Psoas muscle (tissue), 8 donors: ENCODE data around the gene MCTP1. TPM values are rescaled to one million over a fixed set of nuclear protein-coding genes. Genes with fewer than 3 reads are reported as not detected.

Experiments used
- ATAC-seq, 4 donors: fragments of 200-7000 bp; cut with Tn5 transposase; one replicate each; pipeline ENCODE4 v1.9.1; 2020; ENCODE audit warnings: moderate library complexity in 3 of 4, mild to moderate bottlenecking in 2 of 4
- DNase-seq, 2 donors: peaks; one replicate each; pipeline ENCODE4 v3.0.0-alpha.2; 2020
- H3K27ac ChIP-seq: fragments of 200-600 bp; one replicate; pipeline ENCODE4 v1.8.0; 2022
- H3K27me3 ChIP-seq, 3 donors: fragments of 200-600 bp in 1 of 3; one replicate each; pipeline versions ENCODE4 v1.6.1 to v1.8.0; 2013 to 2022; ENCODE audit warnings: low read length in 2 of 3, mild to moderate bottlenecking in 2 of 3, moderate library complexity in 1 of 3; ENCODE audit not compliant: insufficient read depth in 3 of 3
- H3K36me3 ChIP-seq, 2 donors: fragments of 200-600 bp in 1 of 2; one replicate each; pipeline versions ENCODE4 v1.6.1 to v1.8.0; 2013 to 2022; ENCODE audit warnings: low read depth in 1 of 2, mild to moderate bottlenecking in 1 of 2, moderate library complexity in 1 of 2; ENCODE audit not compliant: insufficient read depth in 1 of 2
- H3K4me1 ChIP-seq: fragments of 200-600 bp; one replicate; pipeline ENCODE4 v1.8.0; 2022
- H3K4me3 ChIP-seq: fragments of 200-600 bp; one replicate; pipeline ENCODE4 v1.8.0; 2022; ENCODE audit warnings: mild to moderate bottlenecking
- H3K9me3 ChIP-seq: fragments of 200-600 bp; one replicate; pipeline ENCODE4 v1.8.0; 2022
- WGBS, 3 donors: extraction: QIAGEN DNeasy Blood & Tissue Kit; methylation state at CpG; one replicate each; pipeline versions ENCODE4 v1.1.6 to v1.1.7; 2013; 5-methylcytosine and 5-hydroxymethylcytosine counted together
- intact Hi-C, 2 donors: fragments of 100-400 bp; cut with DNase I; formaldehyde crosslinking; loops; one replicate each; pipeline versions ENCODE4 v1.11.0 to v1.14.2; 2022
- polyA plus RNA-seq, 3 donors: library from polyadenylated mRNA; stranded (reverse); fragments of 200-250 nt; gene quantifications; one replicate each; pipeline ENCODE4 v1.2.3, GENCODE V29; 2013
- total RNA-seq, 4 donors: library from RNA; stranded (reverse); fragmentation: NEBNext Ultra II Directional in 2 of 4; extraction: Animal tissue kit (Norgen Biotek cat#: 25700) in 2 of 4; gene quantifications; one replicate each; pipeline versions ENCODE4 v1.2.1 to v1.2.4, GENCODE V29; 2021 to 2023
- TF ChIP-seq, protein P1 (sequence below): fragments of 200-600 bp; IDR thresholded peaks from one replicate; pipeline ENCODE4 v1.8.0; 2022; ENCODE audit warnings: antibody characterized with exemption
- donor health status: healthy with polysubstance abuse.
- donor health status: DM: no; HTN: no; CAD: no; lungs with moderate emphysema.
- donor health status: Bipolar disorder and iron deficiency.
- donor health status: healthy.
- donor health status: DM: yes; HTN: yes; CAD: no.
- donor health status: DM: no; HTN: no; CAD: no.
- donor health status: DM: no; HTN: no; CAD: no.
- donor health status: DM: yes; HTN: yes; CAD: no.

Gene MCTP1
- total and polyA plus RNA-seq, 7 donors: 1.4 to 8.8 (median 3.5) TPM

DNA sequence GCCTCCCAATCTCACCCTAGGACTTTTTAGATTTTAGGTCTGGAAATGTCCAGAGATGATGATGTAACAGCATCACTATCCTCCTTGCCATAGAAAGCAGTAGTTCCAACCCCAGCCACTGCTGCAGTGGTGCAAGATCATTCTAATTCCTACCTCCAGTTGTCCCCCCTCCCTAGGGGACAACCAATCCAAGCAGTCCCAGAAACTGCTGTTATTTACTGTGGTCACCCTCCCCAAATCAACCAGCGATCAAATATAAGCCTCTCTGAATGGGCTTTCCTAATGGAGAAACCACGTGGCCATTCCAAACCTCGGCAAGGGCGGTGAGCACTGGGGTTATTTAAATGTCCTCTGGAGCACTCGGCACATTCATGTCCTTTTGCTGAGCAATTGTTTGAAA, 506.6 kb downstream of the MCTP1 start:
- Histone ChIP-seq H3K27ac (no peak overlapping the region), H3K27me3 (no peaks in the 10 kb centered on the region), H3K4me1 (no peaks in the 10 kb centered on the region), H3K36me3 (no peaks in the 10 kb centered on the region), H3K4me3 (no peak overlapping the region), H3K9me3 (no peaks in the 10 kb centered on the region)
- ATAC-seq: no peak
- WGBS, 3 donors: 26 to 29% (median 29%) methylated on average over 5 of the region's 5 CpGs
- TF ChIP-seq, protein P1, sequence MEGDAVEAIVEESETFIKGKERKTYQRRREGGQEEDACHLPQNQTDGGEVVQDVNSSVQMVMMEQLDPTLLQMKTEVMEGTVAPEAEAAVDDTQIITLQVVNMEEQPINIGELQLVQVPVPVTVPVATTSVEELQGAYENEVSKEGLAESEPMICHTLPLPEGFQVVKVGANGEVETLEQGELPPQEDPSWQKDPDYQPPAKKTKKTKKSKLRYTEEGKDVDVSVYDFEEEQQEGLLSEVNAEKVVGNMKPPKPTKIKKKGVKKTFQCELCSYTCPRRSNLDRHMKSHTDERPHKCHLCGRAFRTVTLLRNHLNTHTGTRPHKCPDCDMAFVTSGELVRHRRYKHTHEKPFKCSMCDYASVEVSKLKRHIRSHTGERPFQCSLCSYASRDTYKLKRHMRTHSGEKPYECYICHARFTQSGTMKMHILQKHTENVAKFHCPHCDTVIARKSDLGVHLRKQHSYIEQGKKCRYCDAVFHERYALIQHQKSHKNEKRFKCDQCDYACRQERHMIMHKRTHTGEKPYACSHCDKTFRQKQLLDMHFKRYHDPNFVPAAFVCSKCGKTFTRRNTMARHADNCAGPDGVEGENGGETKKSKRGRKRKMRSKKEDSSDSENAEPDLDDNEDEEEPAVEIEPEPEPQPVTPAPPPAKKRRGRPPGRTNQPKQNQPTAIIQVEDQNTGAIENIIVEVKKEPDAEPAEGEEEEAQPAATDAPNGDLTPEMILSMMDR: no peak
- intact Hi-C loops: no loop called here
- DNase-seq: no peak

DNA sequence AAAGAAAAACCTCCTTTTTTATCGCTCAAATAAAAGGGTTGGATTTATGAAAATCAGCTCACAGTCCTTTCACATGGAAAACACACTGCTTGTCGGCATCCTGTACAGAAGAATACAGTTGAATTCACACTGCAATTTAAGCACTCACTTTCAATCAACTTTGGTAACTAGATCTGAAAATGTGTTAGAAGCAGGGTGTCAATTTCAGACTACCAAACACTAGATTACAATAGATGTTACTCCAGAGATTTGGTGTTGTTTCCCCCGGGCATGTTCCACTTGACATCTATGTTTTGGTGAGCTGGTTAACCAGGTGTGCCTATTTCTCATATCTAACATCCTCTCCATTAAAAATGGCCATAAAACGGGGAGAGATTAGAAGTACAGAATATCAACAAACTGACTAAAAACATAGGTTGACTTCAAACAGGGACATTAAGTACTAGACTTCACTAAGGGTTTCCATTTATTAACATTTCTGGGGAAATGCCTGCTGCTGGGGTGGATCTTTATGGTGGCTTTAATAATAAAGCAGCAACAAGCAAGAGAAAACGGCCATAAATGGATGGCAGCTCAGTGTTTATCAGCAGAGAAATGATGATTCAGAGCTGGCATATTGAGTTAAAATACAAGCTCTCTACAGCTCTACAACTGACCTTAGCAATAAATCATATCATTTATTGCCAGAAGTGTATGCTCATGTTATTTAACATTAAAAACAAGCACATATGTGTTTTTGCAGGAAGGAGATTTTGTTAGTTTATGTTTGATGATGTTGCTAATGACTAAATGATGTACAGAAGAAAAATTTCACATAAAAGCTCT, 507.6 kb downstream of the MCTP1 start:
- WGBS, 3 donors: 38 to 49% (median 43%) methylated on average over 5 of the region's 5 CpGs
- no peaks in the 10 kb centered on the region for H3K36me3 ChIP-seq
- no peaks in the 10 kb centered on the region for H3K4me1 ChIP-seq
- intact Hi-C loops: no loop called here
- ATAC-seq: no peak
- TF ChIP-seq, protein P1: no peak
- no peaks in the 10 kb centered on the region for H3K9me3 ChIP-seq
- H3K27ac ChIP-seq: no peak overlapping the region
- H3K27me3 ChIP-seq: no peaks in the 10 kb centered on the region
- H3K4me3 ChIP-seq: no peak overlapping the region
- no peak for DNase-seq

DNA sequence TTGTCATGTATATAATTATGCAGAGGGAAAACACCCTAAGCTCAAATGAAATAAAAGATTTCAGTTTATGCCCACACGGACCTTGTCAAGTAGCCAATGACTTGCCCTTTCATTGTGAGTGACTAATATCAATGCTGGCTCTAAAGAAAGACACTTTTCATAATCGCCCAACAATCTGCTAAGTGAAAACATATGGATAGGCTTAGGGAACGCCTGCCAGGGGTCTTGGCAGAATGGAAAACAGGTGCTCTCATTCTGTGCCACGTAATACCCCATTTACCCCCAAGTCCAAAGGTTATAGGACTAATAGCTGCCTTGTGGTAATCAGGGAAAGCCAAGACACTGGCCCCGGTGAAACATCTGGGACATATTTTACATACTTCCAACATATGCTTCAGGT, 508.7 kb downstream of the MCTP1 start:
- DNase-seq (no peak), ATAC-seq (no peak)
- Histone ChIP-seq H3K4me1 (no peaks in the 10 kb centered on the region), H3K9me3 (no peaks in the 10 kb centered on the region), H3K4me3 (no peak overlapping the region), H3K36me3 (no peaks in the 10 kb centered on the region), H3K27ac (no peak overlapping the region), H3K27me3 (peaks cover 0 to 2% (median 0%) of the 10 kb centered on the region in 3 donors)
- WGBS, 3 donors: 17 to 36% (median 22%) methylated on average over 5 of the region's 5 CpGs
- intact Hi-C loops: no loop called here
- TF ChIP-seq, protein P1: no peak

DNA sequence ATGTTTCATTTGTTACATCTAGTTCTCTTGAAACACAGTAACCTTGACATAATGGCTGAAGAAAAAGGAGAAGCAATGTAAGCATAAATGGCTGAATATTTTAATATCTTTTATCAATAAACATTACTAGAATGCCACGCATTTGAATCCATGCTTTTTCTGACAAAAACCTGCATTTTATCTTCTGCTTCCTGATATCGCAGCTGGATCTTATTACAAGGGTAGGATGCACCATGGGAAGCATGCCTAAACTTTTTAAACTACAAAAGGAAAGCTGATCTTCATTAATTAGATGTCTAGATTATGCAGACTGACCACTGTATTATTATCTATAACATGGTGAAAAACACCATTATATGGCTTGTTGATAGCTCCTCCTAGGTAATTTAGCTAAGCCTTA, 509.8 kb downstream of the MCTP1 start:
- TF ChIP-seq, protein P1: no peak
- intact Hi-C loops: no loop called here
- Histone ChIP-seq H3K4me1 (no peaks in the 10 kb centered on the region), H3K27me3 (peaks cover 0 to 2% (median 0%) of the 10 kb centered on the region in 3 donors), H3K36me3 (no peaks in the 10 kb centered on the region), H3K4me3 (no peak overlapping the region), H3K9me3 (no peaks in the 10 kb centered on the region), H3K27ac (no peak overlapping the region)
- ATAC-seq (no peak), DNase-seq (no peak)
- 77 to 87% (median 81%) methylated on average over 2 of the region's 2 CpGs for WGBS, 3 donors

DNA sequence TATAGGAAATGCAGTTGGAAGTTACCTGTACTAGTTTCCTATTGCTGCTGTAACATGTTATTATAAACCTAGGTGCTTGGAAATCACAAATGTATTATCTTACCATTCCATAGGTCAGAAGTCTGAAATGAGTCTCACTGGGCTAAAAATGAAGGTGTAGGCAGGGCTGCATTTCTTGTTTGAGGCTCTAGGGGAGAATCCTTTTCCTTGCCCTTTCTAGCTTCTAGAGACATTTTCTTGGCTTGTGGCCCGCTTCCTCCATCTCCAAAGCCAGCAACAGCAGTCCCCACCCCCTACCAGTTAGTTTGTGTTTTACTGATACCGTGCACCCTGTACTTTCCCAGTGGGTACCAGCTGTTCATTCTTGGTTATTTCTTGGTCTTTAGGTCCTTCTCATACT, 513.2 kb downstream of the MCTP1 start:
- no peaks in the 10 kb centered on the region for H3K36me3 ChIP-seq
- no peak overlapping the region for H3K4me3 ChIP-seq
- TF ChIP-seq, protein P1: no peak
- H3K27ac ChIP-seq: no peak overlapping the region
- WGBS, 3 donors: 69 to 76% (median 73%) methylated on average over 2 of the region's 2 CpGs
- no peaks in the 10 kb centered on the region for H3K4me1 ChIP-seq
- no peaks in the 10 kb centered on the region for H3K9me3 ChIP-seq
- ATAC-seq (no peak), DNase-seq (no peak)
- intact Hi-C loops: no loop called here
- peaks cover 0 to 2% (median 0%) of the 10 kb centered on the region in 3 donors for H3K27me3 ChIP-seq
